KMS-11 (cell line): ENCODE results near the gene MAT1A.

Experiments
- H2AFZ ChIP-seq: fragments of 200-600 bp; sonication (generic); 2 replicates; pipeline ENCODE4 v1.6.1; 2016; ENCODE audit warnings: antibody characterized with exemption, mixed run types, low read depth
- H3K27ac ChIP-seq: fragments of 200-600 bp; sonication (generic); 2 replicates; pipeline ENCODE4 v1.6.1; 2016; ENCODE audit warnings: mild to moderate bottlenecking, mixed run types
- H3K27me3 ChIP-seq: fragments of 200-600 bp; sonication (generic); 2 replicates; pipeline ENCODE4 v1.6.1; 2017; ENCODE audit warnings: mild to moderate bottlenecking, low read depth, mixed run types, moderate library complexity; ENCODE audit not compliant: insufficient read depth
- H3K36me3 ChIP-seq: fragments of 200-600 bp; sonication (generic); 2 replicates; pipeline ENCODE4 v1.6.1; 2017; ENCODE audit warnings: mild to moderate bottlenecking, mixed run types; ENCODE audit not compliant: insufficient read depth
- H3K4me1 ChIP-seq: fragments of 200-600 bp; sonication (generic); 2 replicates; pipeline ENCODE4 v1.6.1; 2016; ENCODE audit warnings: mild to moderate bottlenecking, low read depth, mixed run types; ENCODE audit not compliant: poor library complexity, severe bottlenecking
- H3K4me2 ChIP-seq: fragments of 200-600 bp; sonication (generic); 2 replicates; pipeline ENCODE4 v1.7.0; 2016; ENCODE audit warnings: mild to moderate bottlenecking, mixed run types
- H3K4me3 ChIP-seq: fragments of 200-600 bp; sonication (generic); IDR thresholded peaks from 2 replicates; pipeline ENCODE4 v1.6.1; 2017; ENCODE audit warnings: low read depth, low read length, mixed read lengths; ENCODE audit not compliant: insufficient read depth
- H3K79me2 ChIP-seq: fragments of 200-600 bp; sonication (generic); 2 replicates; pipeline ENCODE4 v1.6.1; 2016; ENCODE audit warnings: low read depth, mixed run types; ENCODE audit not compliant: insufficient read depth
- H3K9ac ChIP-seq: fragments of 200-600 bp; sonication (generic); 2 replicates; pipeline ENCODE4 v1.6.1; 2016; ENCODE audit warnings: mild to moderate bottlenecking, mixed run types
- H4K20me1 ChIP-seq: fragments of 200-600 bp; sonication (generic); 2 replicates; pipeline ENCODE4 v1.6.1; 2016; ENCODE audit warnings: mild to moderate bottlenecking, mixed run types; ENCODE audit not compliant: insufficient read depth
- TF ChIP-seq, protein P1 (sequence below): fragments of 200-600 bp; sonication (generic); conservative IDR thresholded peaks from 2 replicates; pipeline ENCODE4 v1.6.1; 2017; ENCODE audit warnings: low read depth, mild to moderate bottlenecking, antibody characterized with exemption, low read length, moderate library complexity, mixed read lengths

MAT1A gene

DNA sequence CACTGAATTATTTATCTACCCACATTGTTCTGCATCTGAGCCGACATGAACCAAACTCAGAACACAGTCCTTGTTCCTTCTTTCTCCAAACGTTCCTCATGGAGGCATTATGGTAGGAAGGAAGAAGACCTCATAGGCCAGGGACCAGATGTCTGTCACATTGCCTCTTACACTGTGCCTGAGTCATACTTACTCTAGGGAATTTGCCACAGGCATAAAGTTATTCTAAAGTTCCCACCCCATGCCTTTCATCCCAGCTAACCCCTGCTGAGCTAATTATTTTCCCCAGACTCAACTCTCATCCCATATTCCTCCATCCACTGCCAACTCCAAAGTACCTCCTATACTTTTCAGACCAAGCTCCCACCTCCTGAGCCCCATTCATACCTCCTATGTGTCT lies 21.2 kb downstream of the MAT1A start:
- Histone ChIP-seq H3K36me3 (no peaks in the 10 kb centered on the region), H3K9ac (no peak overlapping the region), H3K27me3 (no peaks in the 10 kb centered on the region), H3K4me3 (no peak overlapping the region), H4K20me1 (no peaks in the 10 kb centered on the region), H2AFZ (no peak overlapping the region), H3K27ac (no peak overlapping the region), H3K4me2 (no peak overlapping the region), H3K79me2 (no peaks in the 10 kb centered on the region), H3K4me1 (no peaks in the 10 kb centered on the region)
- TF ChIP-seq, protein P1, sequence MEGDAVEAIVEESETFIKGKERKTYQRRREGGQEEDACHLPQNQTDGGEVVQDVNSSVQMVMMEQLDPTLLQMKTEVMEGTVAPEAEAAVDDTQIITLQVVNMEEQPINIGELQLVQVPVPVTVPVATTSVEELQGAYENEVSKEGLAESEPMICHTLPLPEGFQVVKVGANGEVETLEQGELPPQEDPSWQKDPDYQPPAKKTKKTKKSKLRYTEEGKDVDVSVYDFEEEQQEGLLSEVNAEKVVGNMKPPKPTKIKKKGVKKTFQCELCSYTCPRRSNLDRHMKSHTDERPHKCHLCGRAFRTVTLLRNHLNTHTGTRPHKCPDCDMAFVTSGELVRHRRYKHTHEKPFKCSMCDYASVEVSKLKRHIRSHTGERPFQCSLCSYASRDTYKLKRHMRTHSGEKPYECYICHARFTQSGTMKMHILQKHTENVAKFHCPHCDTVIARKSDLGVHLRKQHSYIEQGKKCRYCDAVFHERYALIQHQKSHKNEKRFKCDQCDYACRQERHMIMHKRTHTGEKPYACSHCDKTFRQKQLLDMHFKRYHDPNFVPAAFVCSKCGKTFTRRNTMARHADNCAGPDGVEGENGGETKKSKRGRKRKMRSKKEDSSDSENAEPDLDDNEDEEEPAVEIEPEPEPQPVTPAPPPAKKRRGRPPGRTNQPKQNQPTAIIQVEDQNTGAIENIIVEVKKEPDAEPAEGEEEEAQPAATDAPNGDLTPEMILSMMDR, result no peak

DNA sequence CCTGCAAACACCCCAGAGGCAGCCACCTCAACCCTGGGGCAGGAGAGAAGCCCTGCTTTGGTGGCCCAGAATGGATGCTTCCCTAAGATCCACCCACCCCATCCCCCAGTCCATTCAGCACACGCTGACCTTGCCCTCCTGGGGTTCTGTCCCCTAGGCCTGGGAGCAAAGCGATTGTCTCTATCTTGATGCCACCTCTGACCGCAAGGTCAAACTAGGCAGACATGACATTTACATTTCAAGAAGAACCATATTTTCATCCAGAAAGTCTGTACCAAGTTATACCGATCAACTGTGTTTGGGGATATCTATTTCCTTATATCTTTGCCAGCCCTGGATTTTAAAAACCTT lies 23.0 kb downstream of the MAT1A start:
- H3K4me1 ChIP-seq, result no peaks in the 10 kb centered on the region
- no peak overlapping the region for H3K4me2 ChIP-seq
- H3K79me2 ChIP-seq, result no peaks in the 10 kb centered on the region
- H3K9ac ChIP-seq, result no peak overlapping the region
- H3K27ac ChIP-seq, result no peak overlapping the region
- no peak overlapping the region for H3K4me3 ChIP-seq
- H3K27me3 ChIP-seq, result no peaks in the 10 kb centered on the region
- TF ChIP-seq, protein P1, result no peak
- H4K20me1 ChIP-seq, result no peaks in the 10 kb centered on the region
- no peak overlapping the region for H2AFZ ChIP-seq
- H3K36me3 ChIP-seq, result no peaks in the 10 kb centered on the region

DNA sequence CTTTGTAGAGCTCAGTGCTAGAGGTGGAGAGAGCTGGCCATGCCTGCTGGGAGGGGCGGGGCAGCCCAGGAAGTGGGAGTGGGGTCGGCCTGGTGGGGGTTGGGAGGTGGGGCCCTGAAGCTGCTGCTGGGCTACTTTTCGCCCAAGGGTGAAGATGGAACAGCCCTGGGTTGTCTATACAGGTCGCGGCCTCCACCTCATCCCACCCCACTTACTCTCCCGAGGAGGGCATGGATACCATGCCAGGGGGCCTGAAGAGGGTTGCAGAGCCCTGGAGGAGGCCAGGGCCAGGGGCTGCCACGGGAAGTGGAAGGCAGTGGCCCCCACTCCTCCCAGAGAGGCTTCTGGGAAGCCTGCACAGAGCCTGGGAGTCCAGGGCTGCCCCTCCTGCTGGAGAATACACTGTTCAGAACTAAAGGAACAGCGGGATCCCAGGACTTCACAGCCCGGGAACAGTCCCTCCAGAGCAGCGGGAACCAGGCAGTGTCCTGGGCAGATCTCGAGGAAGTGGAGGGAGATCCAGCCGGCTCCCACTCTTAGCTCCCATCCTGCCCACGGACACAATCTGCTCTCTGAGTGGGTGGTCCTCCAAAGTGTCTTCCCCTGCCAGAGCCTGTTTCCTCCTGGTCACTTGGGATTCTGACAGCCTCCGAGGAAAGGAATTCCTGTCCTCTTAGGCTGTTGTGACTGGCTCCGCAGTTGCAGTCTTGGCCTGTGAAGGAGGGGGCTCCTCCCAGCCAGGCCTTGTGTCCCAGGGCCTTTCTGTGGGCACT lies 23.5 kb downstream of the MAT1A start:
- no peaks in the 10 kb centered on the region for H3K36me3 ChIP-seq
- no peak overlapping the region for H3K4me3 ChIP-seq
- no peaks in the 10 kb centered on the region for H4K20me1 ChIP-seq
- H3K4me2 ChIP-seq, result no peak overlapping the region
- no peaks in the 10 kb centered on the region for H3K27me3 ChIP-seq
- no peak overlapping the region for H3K27ac ChIP-seq
- H2AFZ ChIP-seq, result no peak overlapping the region
- no peak overlapping the region for H3K9ac ChIP-seq
- no peaks in the 10 kb centered on the region for H3K79me2 ChIP-seq
- no peaks in the 10 kb centered on the region for H3K4me1 ChIP-seq
- TF ChIP-seq, protein P1, result no peak

DNA sequence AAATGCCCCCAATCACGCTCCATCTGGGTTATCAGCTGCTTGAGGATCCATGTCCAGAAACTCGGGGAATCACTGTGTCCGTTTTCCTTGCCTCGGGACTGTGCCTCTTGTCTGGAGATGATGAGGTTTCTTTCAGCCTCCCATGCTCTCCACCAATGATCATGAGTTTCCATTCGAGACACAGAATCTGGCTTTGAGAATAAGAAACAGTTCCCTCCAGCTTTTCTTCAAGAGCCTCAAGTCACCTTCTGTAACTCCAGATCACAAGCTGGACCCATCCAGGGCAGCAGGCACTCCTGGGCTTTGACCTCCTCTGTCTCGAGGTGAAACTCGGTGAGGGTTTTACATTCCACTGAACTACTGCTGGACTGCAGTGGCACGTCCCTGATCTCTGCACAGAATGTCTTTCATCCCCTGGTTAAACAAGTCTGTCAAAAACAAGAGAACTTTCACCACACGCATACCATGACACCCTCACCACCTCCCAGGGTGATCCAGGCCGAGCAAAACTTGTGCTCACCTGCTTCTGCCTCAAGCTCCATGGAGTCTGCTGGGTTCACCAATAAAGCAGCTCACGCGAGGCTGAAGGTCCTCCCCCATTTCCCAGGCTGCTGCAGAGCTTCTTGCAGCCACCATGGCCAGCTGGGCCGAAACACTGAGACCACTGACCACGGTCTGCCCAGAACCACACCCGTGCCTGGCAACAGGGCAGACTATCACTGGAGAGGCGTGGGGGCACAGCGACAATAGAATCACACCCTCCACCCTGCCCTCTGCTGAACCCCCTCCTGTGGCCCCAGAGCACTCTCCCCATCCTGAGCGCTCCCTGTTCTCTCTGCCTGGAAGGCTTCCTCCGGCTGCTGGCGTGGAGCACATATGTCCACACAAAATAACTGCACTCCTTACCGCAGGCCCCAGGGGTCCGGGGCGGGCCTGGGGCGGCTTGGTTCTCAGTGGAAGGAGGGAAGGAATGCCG lies 25.1 kb downstream of the MAT1A start:
- Histone ChIP-seq H3K27me3 (no peaks in the 10 kb centered on the region), H4K20me1 (no peaks in the 10 kb centered on the region), H3K79me2 (no peaks in the 10 kb centered on the region), H3K9ac (no peak overlapping the region), H3K4me2 (no peak overlapping the region), H3K4me3 (no peak overlapping the region), H2AFZ (no peak overlapping the region), H3K4me1 (no peaks in the 10 kb centered on the region), H3K27ac (no peak overlapping the region), H3K36me3 (no peaks in the 10 kb centered on the region)
- TF ChIP-seq, protein P1, result no peak
